ENCODE data around the gene USH2A.
"Not testable (repeated sequence)": the region's sequence is repeated elsewhere in the genome, so short reads cannot be mapped to it uniquely, and the experiment has no call there.

The USH2A gene

GRCh38 chr1:216045400-216045799, 377.8 kb downstream of the USH2A start:
- no peak for DNase-seq (ENCODE audit: low spot score)

GRCh38 chr1:216044538-216044937, 378.7 kb downstream of the USH2A start:
- DNase-seq (ENCODE audit: low spot score): no peak

- peak; percentile 46 for DNase-seq (ENCODE audit: low spot score)
Observed at GRCh38 chr1:216034506-216034905, 388.7 kb downstream of the USH2A start.

GRCh38 chr1:216032961-216033614, 390.2 kb downstream of the USH2A start:
- no peak for DNase-seq (ENCODE audit: low spot score)

DNA sequence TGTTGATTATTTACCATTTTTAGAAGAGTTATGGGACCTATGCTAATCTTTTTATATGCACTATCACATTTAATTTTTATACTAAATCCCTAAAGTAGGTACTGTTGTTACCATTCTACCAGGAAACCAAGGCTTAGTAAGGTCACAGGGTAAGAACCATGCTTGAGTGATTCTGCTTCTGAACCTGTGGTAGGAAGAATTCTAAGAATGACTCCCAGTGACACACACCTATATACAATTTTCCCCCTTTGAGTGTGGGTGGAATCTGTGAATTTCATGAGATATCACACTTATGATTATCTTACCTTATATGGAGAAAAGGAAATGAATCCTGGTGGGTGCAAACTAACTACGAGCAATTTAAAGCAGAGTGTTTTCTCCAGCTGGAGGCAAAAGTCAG, 391.0 kb downstream of the USH2A start:
- no peak for DNase-seq (ENCODE audit: low spot score)

- DNase-seq (ENCODE audit: low spot score): no peak
Observed at GRCh38 chr1:216028631-216029030, 394.6 kb downstream of the USH2A start.

DNA sequence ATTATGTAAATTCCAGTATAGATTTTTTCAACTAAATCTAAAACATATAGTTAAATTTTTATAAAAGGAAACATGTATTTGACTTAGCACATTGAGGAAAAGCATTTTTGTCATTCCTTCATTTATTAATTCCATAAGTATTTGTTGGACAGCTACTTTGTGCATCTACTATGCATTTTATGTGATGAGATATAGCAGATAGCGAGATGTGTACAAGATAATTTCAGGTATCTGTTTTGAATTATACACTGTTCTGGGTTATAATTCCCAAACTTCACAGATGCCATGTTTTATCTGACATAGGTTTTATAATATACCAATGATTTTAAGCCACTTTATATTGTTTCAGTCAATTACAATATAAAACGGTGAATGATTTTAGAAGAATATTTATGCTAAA, 398.7 kb downstream of the USH2A start:
- DNase-seq (ENCODE audit: low spot score): no peak

GRCh38 chr1:216020743-216021345, 402.4 kb downstream of the USH2A start:
- DNase-seq (ENCODE audit: low spot score): no peak

DNA sequence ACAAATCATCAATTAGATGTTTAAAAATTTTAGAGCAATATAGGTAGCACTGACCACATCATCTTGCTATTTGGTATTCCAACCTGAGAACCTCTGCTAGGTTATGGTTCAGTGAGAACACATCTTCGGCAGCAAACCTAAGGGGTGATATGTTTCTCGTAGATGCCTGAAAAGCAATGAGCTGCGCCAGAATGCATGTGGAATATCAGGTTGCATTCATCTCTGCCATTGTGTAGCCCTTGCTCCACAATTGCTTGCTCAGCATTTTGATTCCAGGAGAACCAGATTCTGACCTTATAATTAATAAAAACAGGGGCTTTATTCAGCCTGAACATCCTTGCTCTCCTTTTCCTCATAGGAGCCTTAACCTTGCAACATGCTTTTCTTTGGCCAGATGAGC, 408.1 kb downstream of the USH2A start:
- DNase-seq (ENCODE audit: low spot score): no peak

GRCh38 chr1:216014086-216014485, 409.2 kb downstream of the USH2A start:
- DNase-seq (ENCODE audit: low spot score): no peak

DNA sequence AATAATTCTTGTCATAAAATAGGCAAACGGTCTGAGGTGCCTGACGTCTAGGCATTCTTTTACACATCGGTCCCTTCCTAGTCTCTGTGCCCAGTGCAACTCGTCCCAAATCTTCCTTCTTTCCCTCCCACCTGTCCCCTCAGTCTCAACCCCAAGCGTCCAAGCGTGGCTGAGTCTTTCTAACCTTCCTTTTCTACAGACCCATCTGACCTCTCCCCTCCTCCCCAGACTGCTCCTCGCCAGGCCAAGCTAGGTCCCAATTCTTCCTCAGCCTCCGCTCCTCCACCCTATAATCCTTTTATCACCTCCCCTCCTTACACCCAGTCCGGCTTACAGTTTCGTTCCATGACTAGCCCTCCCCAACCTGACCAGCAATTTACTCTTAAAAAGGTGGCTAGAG, 413.8 kb downstream of the USH2A start:
- DNase-seq (ENCODE audit: low spot score): not testable (repeated sequence)

GRCh38 chr1:216005916-216006315, 417.3 kb downstream of the USH2A start:
- DNase-seq (ENCODE audit: low spot score): no peak

GRCh38 chr1:215992620-215993019, 430.6 kb downstream of the USH2A start:
- peak; percentile 45 for DNase-seq (ENCODE audit: low spot score)

DNA sequence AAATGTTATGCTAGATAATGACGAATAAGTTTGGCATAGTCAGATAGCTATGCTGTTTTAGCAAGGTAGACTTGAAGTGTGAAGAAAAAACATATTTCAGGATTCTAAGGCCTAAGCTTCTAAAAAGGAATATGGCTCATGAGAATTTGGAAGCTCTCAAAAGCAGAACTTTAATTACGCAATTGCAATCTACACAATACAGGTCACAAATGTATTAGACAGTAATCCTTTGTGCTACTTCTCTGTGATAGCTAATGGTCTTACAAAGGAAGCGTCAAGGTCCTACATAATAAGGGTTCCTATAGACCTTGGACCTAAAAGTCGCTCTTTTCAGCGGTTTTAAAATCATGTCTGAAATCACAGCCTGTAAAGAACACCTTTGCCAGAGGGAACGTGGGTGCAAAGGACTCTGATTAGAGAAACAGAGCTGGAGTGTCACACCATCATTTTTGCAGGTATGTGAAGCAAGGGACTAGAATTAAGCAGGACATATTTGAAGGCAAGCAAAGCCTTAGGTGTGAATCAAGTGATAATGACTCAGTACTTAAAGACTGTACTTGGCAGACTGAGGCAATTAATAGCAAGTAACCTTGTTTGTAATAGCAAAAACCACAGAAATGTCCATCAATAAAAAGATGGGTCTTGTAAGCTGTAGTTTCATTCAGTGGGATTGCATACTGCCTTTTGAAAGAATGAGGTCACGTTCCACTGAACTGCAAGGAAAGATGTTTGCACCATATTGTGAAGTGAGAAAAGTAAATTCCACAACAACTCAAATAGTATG, 436.0 kb downstream of the USH2A start:
- DNase-seq (ENCODE audit: low spot score): no peak

DNA sequence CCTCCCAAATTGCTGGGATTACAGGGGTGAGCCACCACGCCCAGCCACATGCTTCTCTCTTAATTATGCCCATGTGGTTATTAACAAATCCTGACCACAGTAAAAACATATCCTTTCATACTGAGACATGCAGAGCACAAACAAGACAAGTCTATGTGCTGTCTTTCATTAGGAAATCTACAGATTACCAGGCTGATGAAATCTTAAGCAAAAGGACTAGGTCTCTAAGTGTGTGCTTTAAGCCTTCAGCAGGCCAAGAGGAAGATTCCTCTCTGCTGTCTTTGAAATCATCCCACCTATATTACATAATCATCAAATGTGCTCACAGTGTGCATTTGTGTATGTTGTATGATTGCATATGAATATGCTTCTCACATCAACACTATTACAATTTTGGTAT, 436.8 kb downstream of the USH2A start:
- DNase-seq (ENCODE audit: low spot score): no peak

- DNase-seq (ENCODE audit: low spot score): no peak
Observed at GRCh38 chr1:215983680-215984079, 439.6 kb downstream of the USH2A start.

- DNase-seq (ENCODE audit: low spot score): no peak
Observed at GRCh38 chr1:215971793-215972441, 451.3 kb downstream of the USH2A start.

GRCh38 chr1:215970406-215970805, 452.8 kb downstream of the USH2A start:
- DNase-seq (ENCODE audit: low spot score): no peak

GRCh38 chr1:215963621-215964020, 459.6 kb downstream of the USH2A start:
- no peak for DNase-seq (ENCODE audit: low spot score)

- no peak for DNase-seq (ENCODE audit: low spot score)
Observed at GRCh38 chr1:215963040-215963439, 460.2 kb downstream of the USH2A start.

GRCh38 chr1:215958841-215959240, 464.4 kb downstream of the USH2A start:
- DNase-seq (ENCODE audit: low spot score): no peak

GRCh38 chr1:215957663-215958062, 465.6 kb downstream of the USH2A start:
- DNase-seq (ENCODE audit: low spot score): no peak

DNA sequence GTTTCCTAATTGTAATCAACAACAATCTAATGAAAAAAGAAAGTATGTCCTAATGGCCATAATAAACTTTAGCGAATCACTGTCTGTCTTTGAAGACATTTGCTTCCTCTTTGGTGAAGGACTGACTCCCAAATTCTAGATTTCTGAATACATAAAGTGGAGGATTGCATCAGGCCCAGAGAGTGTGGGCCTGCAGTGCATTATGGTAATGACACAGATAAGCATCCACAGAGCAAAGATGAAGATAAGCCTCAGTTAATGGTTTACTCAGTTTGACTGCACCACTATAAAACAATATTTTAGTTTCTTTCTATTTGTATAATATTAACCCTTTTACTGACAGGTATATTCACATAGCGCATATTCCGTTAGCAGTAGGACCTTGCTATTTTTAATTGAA, 490.7 kb downstream of the USH2A start:
- DNase-seq (ENCODE audit: low spot score): no peak

All from D341Med (cell line).